ENCODE measurements around the gene PRDM16. TPM values are rescaled to one million over a fixed set of nuclear protein-coding genes. Genes with fewer than 3 reads are reported as not detected.

The PRDM16 gene
- total and polyA plus RNA-seq, 2 of the 8 experiments (the other 6 are each of a cell fraction or from before 2014, with no cell fraction given): 0.39 to 0.43 TPM

GRCh38 chr1:3034728-3035562, 34.1 kb upstream of the PRDM16 start:
- Histone ChIP-seq H2AFZ (ENCODE audit: low read length) (no peak overlapping the region), H4K5ac (ENCODE audit: insufficient read length, low read depth, low read length) (no peak overlapping the region), H2BK12ac (ENCODE audit: low read depth, low read length) (no peak overlapping the region)

More at GRCh38 chr1:3034728-3035562, 34.1 kb upstream of the PRDM16 start:
- DNase-seq (ENCODE audit: low read depth in 1 of 2, low spot score in 2 of 2) (no peak), FAIRE-seq (no peak)
- ChIA-PET POLR2A (ENCODE audit: partially characterized antibody) (no interaction called here), CTCF (ENCODE audit: partially characterized antibody) (no interaction called here)
- H2BK5ac ChIP-seq (ENCODE audit: low read depth, low read length): no peak overlapping the region
- no peak overlapping the region for H3K14ac ChIP-seq (ENCODE audit: insufficient read length)
- no peak overlapping the region for H2AK5ac ChIP-seq (ENCODE audit: low read depth, low read length)
- H3K27me3 ChIP-seq (replicated peaks in 1 of 4; ENCODE audit: control insufficient read depth in 3 of 4, extremely low read depth in 1 of 4, insufficient read depth in 3 of 4, low read length in 3 of 4): no peaks in the 10 kb centered on the region
- no peak overlapping the region for H3K56ac ChIP-seq (replicated peaks; ENCODE audit: insufficient read length, low read depth, low read length)
- no peak overlapping the region for H3K4me3 ChIP-seq (ENCODE audit: extremely low read depth in 1 of 4, insufficient read depth in 2 of 4, low read depth in 3 of 4, low read length in 4 of 4)
- H2BK15ac ChIP-seq (ENCODE audit: low read length): no peak overlapping the region
- H3K4ac ChIP-seq (replicated peaks; ENCODE audit: insufficient read length, low read depth, low read length): no peak overlapping the region
- H3K9ac ChIP-seq (replicated peaks in 1 of 4; ENCODE audit: extremely low read depth in 1 of 4, low read depth in 3 of 4, low read length in 3 of 4): no peak overlapping the region
- H4K20me1 ChIP-seq (replicated peaks in 1 of 2; ENCODE audit: control insufficient read depth in 1 of 2, insufficient read depth in 2 of 2, low read length in 2 of 2): no peaks in the 10 kb centered on the region
- peaks cover 75 to 100% of the 10 kb centered on the region in 2 experiments for H3K9me3 ChIP-seq (ENCODE audit: insufficient read depth in 2 of 2, low read depth in 1 of 2, low read length in 1 of 2)
- H3K4me2 ChIP-seq (ENCODE audit: insufficient read depth in 1 of 2, low read depth in 2 of 2, low read length in 2 of 2): no peak overlapping the region
- H2BK120ac ChIP-seq (replicated peaks; ENCODE audit: low read depth, low read length): no peak overlapping the region
- H3K18ac ChIP-seq (ENCODE audit: extremely low read depth, low read length): no peak overlapping the region
- no peak overlapping the region for H2BK20ac ChIP-seq (ENCODE audit: low read length)
- 89% methylated on average over 9 of the region's 14 CpGs; no CpG with 5 or more reads in 1 of the 2 experiments for WGBS, 2 experiments (ENCODE audit: extremely low coverage in 1 of 2, insufficient coverage in 1 of 2, insufficient read length in 1 of 2, insufficient replicate concordance in 2 of 2, low coverage in 1 of 2, low lambda C conversion rate in 2 of 2, missing lambda C conversion rate in 1 of 2)
- no peaks in the 10 kb centered on the region for H3K79me1 ChIP-seq (ENCODE audit: low read depth, low read length)
- no peak overlapping the region for H3K27ac ChIP-seq (ENCODE audit: low read depth, low read length)
- H4K91ac ChIP-seq (replicated peaks; ENCODE audit: insufficient read length, low read length): no peak overlapping the region
- H3K23me2 ChIP-seq (ENCODE audit: low read depth, low read length): no peaks in the 10 kb centered on the region
- no peaks in the 10 kb centered on the region; a peak in 1 of 8 replicates for H3K36me3 ChIP-seq (ENCODE audit: control insufficient read depth in 2 of 4, insufficient read depth in 4 of 4, low read length in 3 of 4)
- no peak for TF ChIP-seq SIRT6 (IDR thresholded peaks at IDR 0.05; ENCODE audit: low read length)
- TF ChIP-seq EGR1 (IDR thresholded peaks at IDR 0.05; ENCODE audit: borderline replicate concordance, low read depth, low read length): no peak
- no peak for TF ChIP-seq KDM1A (IDR thresholded peaks at IDR 0.05; ENCODE audit: borderline replicate concordance, low read length)
- no peak for TF ChIP-seq TAF7 (optimal IDR thresholded peaks at IDR 0.05; ENCODE audit: borderline replicate concordance, low read depth, low read length)
- H3K79me2 ChIP-seq (ENCODE audit: control insufficient read depth in 1 of 2, insufficient read depth in 2 of 2, low read length in 2 of 2): no peaks in the 10 kb centered on the region
- H4K8ac ChIP-seq (ENCODE audit: extremely low read depth, insufficient read depth, low read length): no peak overlapping the region; the same call in 1 of the 2 replicates
- peaks cover 0 to 5% (median 0%) of the 10 kb centered on the region in 4 experiments; a peak in 1 of 7 replicates for H3K4me1 ChIP-seq (replicated peaks in 1 of 4; ENCODE audit: control insufficient read depth in 3 of 4, insufficient read depth in 4 of 4, low read length in 3 of 4)
- no peak overlapping the region for H3K23ac ChIP-seq (ENCODE audit: insufficient read length)

Data from H1 (cell line).